Neuronal stem cell (in vitro differentiated cells): Measurements from ENCODE around the gene UBAP1.

ENCODE experiments used
- DNase-seq: peaks from one replicate; pipeline ENCODE4 v3.0.0-alpha.2; 2013; ENCODE audit warnings: low spot score
- H2AFZ ChIP-seq: one replicate; pipeline ENCODE4 v1.6.1; 2013; ENCODE audit warnings: mild to moderate bottlenecking, low read length, inconsistent platforms
- H2AK5ac ChIP-seq: 2 replicates; pipeline ENCODE4 v1.6.1; 2013; ENCODE audit warnings: low read depth, mild to moderate bottlenecking, inconsistent platforms, low read length, moderate library complexity, mixed read lengths
- H2BK120ac ChIP-seq: 2 replicates; pipeline ENCODE4 v1.6.1; 2013; ENCODE audit warnings: low read depth, mild to moderate bottlenecking, inconsistent platforms, low read length, moderate library complexity, mixed read lengths
- H2BK12ac ChIP-seq: one replicate; pipeline ENCODE4 v1.6.1; 2013; ENCODE audit warnings: low read length, inconsistent platforms
- H2BK15ac ChIP-seq: 2 replicates; pipeline ENCODE4 v1.6.1; 2013; ENCODE audit warnings: mild to moderate bottlenecking, low read length, inconsistent platforms, mixed read lengths
- H2BK5ac ChIP-seq: one replicate; pipeline ENCODE4 v1.6.1; 2013; ENCODE audit warnings: inconsistent platforms, mild to moderate bottlenecking, low read length, moderate library complexity
- H3K14ac ChIP-seq: one replicate; pipeline ENCODE4 v1.6.1; 2013; ENCODE audit warnings: low read length, inconsistent platforms
- H3K18ac ChIP-seq: 2 replicates; pipeline ENCODE4 v1.6.1; 2013; ENCODE audit warnings: low read length, inconsistent platforms
- H3K23ac ChIP-seq: 2 replicates; pipeline ENCODE4 v1.6.1; 2013; ENCODE audit warnings: low read depth, mild to moderate bottlenecking, mixed read lengths, low read length, inconsistent platforms; ENCODE audit not compliant: poor library complexity
- H3K27ac ChIP-seq: replicated peaks from 3 replicates; pipeline ENCODE4 v1.5.1; 2013; ENCODE audit warnings: low read length, inconsistent platforms
- H3K27me3 ChIP-seq, 3 experiments: 2 replicates each; pipeline ENCODE4 v1.6.1; 2013; ENCODE audit warnings: low read length in 3 of 3, mild to moderate bottlenecking in 2 of 3, inconsistent platforms in 1 of 3, low read depth in 1 of 3, mixed read lengths in 1 of 3, moderate library complexity in 1 of 3; ENCODE audit not compliant: control insufficient read depth in 3 of 3, insufficient read depth in 3 of 3
- H3K36me3 ChIP-seq, 2 donors: replicated peaks in 1 of 2; 2 replicates each; pipeline ENCODE4 v1.6.1; 2013; ENCODE audit warnings: low read length in 2 of 2; ENCODE audit not compliant: control insufficient read depth in 2 of 2, insufficient read depth in 2 of 2
- H3K4ac ChIP-seq: 2 replicates; pipeline ENCODE4 v1.6.1; 2013; ENCODE audit warnings: inconsistent platforms, mild to moderate bottlenecking, low read length, moderate library complexity
- H3K4me1 ChIP-seq, 2 donors: 1 replicate in 1 of 2; 2 replicates in 1 of 2; pipeline ENCODE4 v1.6.1; 2013; ENCODE audit warnings: low read length in 2 of 2, low read depth in 1 of 2; ENCODE audit not compliant: control insufficient read depth in 2 of 2, insufficient read depth in 1 of 2
- H3K4me2 ChIP-seq: one replicate; pipeline ENCODE4 v1.6.1; 2013; ENCODE audit warnings: mild to moderate bottlenecking, low read length, inconsistent platforms; ENCODE audit not compliant: insufficient read depth, poor library complexity, severe bottlenecking
- H3K4me3 ChIP-seq, 2 donors: 2 replicates each; pipeline ENCODE4 v1.5.1; 2013; ENCODE audit warnings: low read length in 2 of 2, mild to moderate bottlenecking in 2 of 2, inconsistent platforms in 1 of 2, moderate library complexity in 1 of 2
- H3K79me1 ChIP-seq: one replicate; pipeline ENCODE4 v1.6.1; 2013; ENCODE audit warnings: low read depth, mild to moderate bottlenecking, inconsistent platforms, low read length, moderate library complexity
- H3K9ac ChIP-seq: one replicate; pipeline ENCODE4 v1.6.1; 2013; ENCODE audit warnings: mild to moderate bottlenecking, low read depth, low read length, inconsistent platforms; ENCODE audit not compliant: poor library complexity
- H3K9me3 ChIP-seq, 2 donors: replicated peaks in 1 of 2; 2 replicates each; pipeline versions ENCODE3 to v1.6.1; 2013; ENCODE audit warnings: low read length in 2 of 2, mild to moderate bottlenecking in 2 of 2, inconsistent platforms in 1 of 2, low read depth in 1 of 2, mixed read lengths in 1 of 2, moderate library complexity in 1 of 2; ENCODE audit not compliant: control insufficient read depth in 2 of 2, insufficient read depth in 1 of 2
- H4K8ac ChIP-seq: one replicate; pipeline ENCODE4 v1.6.1; 2013; ENCODE audit warnings: low read depth, mild to moderate bottlenecking, inconsistent platforms, low read length, moderate library complexity
- H4K91ac ChIP-seq: one replicate; pipeline ENCODE4 v1.6.1; 2013; ENCODE audit warnings: low read length, low read depth, mild to moderate bottlenecking, inconsistent platforms; ENCODE audit not compliant: poor library complexity
- WGBS, 2 donors: extraction: QIAGEN DNeasy Blood & Tissue Kit; methylation state at CpG; one replicate each; pipeline ENCODE4 v1.1.7; 2013; ENCODE audit warnings: missing lambda C conversion rate in 2 of 2, mixed read lengths in 1 of 2; ENCODE audit not compliant: insufficient read length in 2 of 2, insufficient replicate concordance in 1 of 2; ENCODE audit errors: extremely low coverage in 2 of 2; 5-methylcytosine and 5-hydroxymethylcytosine counted together

UBAP1 gene

GRCh38 chr9:34197756-34198711 is 19.2 kb downstream of the UBAP1 start:
- no CpG with 5 or more reads among the region's 6 CpGs for WGBS, 2 donors
- no peak overlapping the region for H4K91ac ChIP-seq
- no peak overlapping the region for H3K4ac ChIP-seq
- no peak overlapping the region for H3K9ac ChIP-seq
- no peak overlapping the region for H2BK15ac ChIP-seq
- H2AFZ ChIP-seq = no peak overlapping the region
- peaks cover 5% of the 10 kb centered on the region for H3K79me1 ChIP-seq
- no peak overlapping the region for H3K14ac ChIP-seq
- no peak overlapping the region for H2BK5ac ChIP-seq
- H2BK120ac ChIP-seq = no peak overlapping the region
- no peaks in the 10 kb centered on the region for H3K27me3 ChIP-seq
- H3K27ac ChIP-seq = peak overlapping the region; percentile 32
- no peak overlapping the region for H3K4me3 ChIP-seq
- no peak overlapping the region for H2BK12ac ChIP-seq
- peaks cover 0 to 28% of the 10 kb centered on the region in 2 donors for H3K36me3 ChIP-seq
- no peak overlapping the region for H4K8ac ChIP-seq
- H3K9me3 ChIP-seq = peaks cover 0 to 4% of the 10 kb centered on the region in 2 donors
- H3K18ac ChIP-seq = peak overlapping the region; percentile 17
- H3K4me2 ChIP-seq = no peak overlapping the region
- H3K4me1 ChIP-seq = peaks cover 0 to 8% of the 10 kb centered on the region in 2 donors
- H3K23ac ChIP-seq = no peak overlapping the region
- DNase-seq = no peak
- no peak overlapping the region for H2AK5ac ChIP-seq

DNA sequence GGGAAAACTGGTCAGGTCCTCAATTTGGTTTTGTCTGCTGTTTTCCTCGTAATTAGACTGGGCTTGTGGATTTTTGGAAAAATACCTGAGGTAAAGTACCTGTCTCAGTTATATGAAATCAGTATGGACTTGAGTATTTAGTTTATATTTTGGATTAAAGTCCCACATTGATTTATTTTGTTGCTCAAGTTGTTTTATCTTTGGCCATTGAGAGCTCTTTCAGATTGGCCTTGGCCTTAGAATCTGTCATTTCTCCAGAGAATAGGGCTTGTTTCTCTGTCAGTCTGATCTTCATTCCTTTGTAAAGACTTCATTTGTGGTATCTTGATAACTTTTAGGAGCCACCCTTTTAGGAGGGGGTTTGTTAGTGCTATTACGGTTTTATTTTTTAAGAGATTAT is 21.2 kb downstream of the UBAP1 start:
- Histone ChIP-seq H2BK12ac (no peak overlapping the region), H2AK5ac (no peak overlapping the region), H3K18ac (no peak overlapping the region), H3K36me3 (peaks cover 0 to 25% of the 10 kb centered on the region in 2 donors), H3K14ac (no peak overlapping the region), H2AFZ (no peak overlapping the region), H3K4me3 (no peak overlapping the region), H3K79me1 (peaks cover 5% of the 10 kb centered on the region), H2BK15ac (no peak overlapping the region), H3K4me1 (peaks cover 0 to 8% of the 10 kb centered on the region in 2 donors), H3K9me3 (peaks cover 0 to 4% of the 10 kb centered on the region in 2 donors), H3K27me3 (no peaks in the 10 kb centered on the region), H4K91ac (no peak overlapping the region), H3K9ac (no peak overlapping the region), H4K8ac (no peak overlapping the region), H3K23ac (no peak overlapping the region), H2BK5ac (no peak overlapping the region), H3K4ac (no peak overlapping the region), H3K27ac (no peak overlapping the region), H3K4me2 (no peak overlapping the region), H2BK120ac (no peak overlapping the region)
- DNase-seq = no peak
- no CpG with 5 or more reads among the region's 2 CpGs for WGBS, 2 donors

GRCh38 chr9:34203275-34203991 is 24.6 kb downstream of the UBAP1 start:
- no peaks in the 10 kb centered on the region for H3K27me3 ChIP-seq
- WGBS, 2 donors = no CpG with 5 or more reads among the region's 4 CpGs
- no peak overlapping the region for H2BK15ac ChIP-seq
- no peak overlapping the region for H3K4me3 ChIP-seq
- no peaks in the 10 kb centered on the region for H3K79me1 ChIP-seq
- H2AFZ ChIP-seq = no peak overlapping the region
- no peaks in the 10 kb centered on the region for H3K9me3 ChIP-seq
- no peak overlapping the region for H4K8ac ChIP-seq
- no peak overlapping the region for H3K23ac ChIP-seq
- H3K4me2 ChIP-seq = no peak overlapping the region
- H2BK120ac ChIP-seq = no peak overlapping the region
- no peak overlapping the region for H3K4ac ChIP-seq
- H3K18ac ChIP-seq = no peak overlapping the region
- H3K36me3 ChIP-seq = peaks cover 0 to 11% of the 10 kb centered on the region in 2 donors
- no peak for DNase-seq
- H3K4me1 ChIP-seq = peaks cover 0 to 2% of the 10 kb centered on the region in 2 donors
- no peak overlapping the region for H3K14ac ChIP-seq
- H3K27ac ChIP-seq = no peak overlapping the region
- H4K91ac ChIP-seq = no peak overlapping the region
- H2BK12ac ChIP-seq = no peak overlapping the region
- no peak overlapping the region for H2AK5ac ChIP-seq
- no peak overlapping the region for H2BK5ac ChIP-seq
- no peak overlapping the region for H3K9ac ChIP-seq
